Dedifferentiated amniotic fluid mesenchymal stem cell (primary cell): ENCODE measurements around the gene TMEM61.

Experiments used
- DNase-seq: peaks from one replicate; pipeline ENCODE4 v3.0.0-alpha.2; 2016; ENCODE audit errors: extremely low spot score

The TMEM61 gene

DNA sequence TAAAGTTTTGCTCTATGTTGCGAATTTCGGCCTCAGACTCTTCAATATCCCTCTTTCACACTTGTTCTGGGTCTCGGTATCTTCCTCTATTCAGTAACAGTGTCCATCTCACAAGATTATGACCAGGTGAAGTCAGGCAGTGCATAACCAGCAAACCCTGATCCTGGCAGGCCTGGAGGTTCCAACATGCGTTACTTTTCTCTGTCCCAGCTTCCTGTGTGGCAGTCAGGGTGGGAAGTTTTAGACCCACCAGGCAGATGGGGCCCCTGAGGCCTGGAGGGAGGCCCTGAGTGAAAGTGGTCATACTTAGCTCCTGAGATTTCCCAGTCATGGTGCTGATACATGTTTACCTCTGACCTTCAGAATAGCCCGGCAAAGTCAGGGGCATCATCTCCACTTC, 5.1 kb downstream of the TMEM61 start:
- DNase-seq: no peak

GRCh38 chr1:54986025-54986424, 5.6 kb downstream of the TMEM61 start:
- no peak for DNase-seq

DNA sequence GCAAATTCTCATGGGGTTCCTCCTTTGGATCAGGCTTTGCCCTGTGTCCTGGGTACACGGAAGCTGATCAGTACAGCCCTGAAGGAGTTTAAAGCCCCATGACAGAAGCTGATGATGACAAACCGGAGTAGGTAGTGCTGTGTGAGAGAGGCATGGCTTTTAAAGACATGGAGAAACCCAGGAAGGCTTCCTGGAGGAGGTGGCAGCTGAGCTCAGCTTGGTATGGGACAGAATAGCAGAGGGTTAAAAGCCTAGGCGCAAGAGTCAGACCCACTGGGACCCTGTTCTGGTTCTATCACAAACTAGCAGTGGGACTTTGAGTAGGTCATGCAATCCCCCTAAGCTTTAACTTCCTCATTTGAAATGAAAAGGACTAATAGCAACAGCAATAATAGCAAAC, 6.1 kb downstream of the TMEM61 start:
- DNase-seq: no peak

- DNase-seq: no peak
Measured at GRCh38 chr1:54987427-54987826, 7.0 kb downstream of the TMEM61 start.

- DNase-seq: peak; percentile 23
Measured at GRCh38 chr1:54987919-54988705, 7.7 kb downstream of the TMEM61 start.

GRCh38 chr1:54988975-54989374, 8.5 kb downstream of the TMEM61 start:
- no peak for DNase-seq

GRCh38 chr1:54989473-54989872, 9.0 kb downstream of the TMEM61 start:
- no peak for DNase-seq

DNA sequence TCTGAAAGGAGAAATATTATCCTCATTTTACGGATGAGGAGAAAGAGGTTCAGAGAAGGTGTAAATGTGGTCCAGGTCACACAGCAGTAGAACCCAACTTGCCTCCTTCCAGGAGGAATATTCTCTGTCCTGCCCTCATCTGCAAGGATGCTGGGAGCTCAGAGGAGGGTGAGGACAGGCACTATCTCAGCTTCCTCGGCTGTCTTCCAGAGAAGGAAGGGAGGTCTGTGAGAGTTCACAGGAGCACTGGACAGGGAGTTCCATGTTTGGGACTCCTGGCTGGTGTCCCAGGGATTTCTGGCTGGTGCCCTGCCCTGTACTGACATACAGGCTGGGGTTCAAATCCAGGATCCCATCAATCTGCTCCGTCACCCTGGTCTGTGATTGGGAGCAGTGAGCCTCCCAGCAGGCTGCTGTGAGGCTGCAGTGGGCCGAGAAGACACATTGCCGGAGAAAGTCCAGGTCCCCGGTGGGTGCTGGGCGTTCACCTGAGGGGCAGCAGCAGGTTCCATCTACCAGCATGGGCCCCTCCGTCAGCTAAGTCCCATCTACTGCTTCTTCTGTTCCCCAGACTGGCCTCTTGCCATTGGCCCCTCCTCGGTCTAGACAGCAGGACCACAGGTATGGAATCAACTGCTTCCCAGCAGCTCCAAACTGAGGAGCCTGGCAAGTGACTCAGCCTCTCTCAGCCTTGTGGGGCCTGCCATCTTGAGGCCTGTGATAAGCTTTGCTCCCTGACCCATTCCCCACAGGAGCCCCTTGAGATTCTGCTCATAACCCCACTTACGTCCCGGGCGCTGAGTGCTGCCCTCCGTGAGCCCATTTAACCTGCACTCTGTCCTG, 9.8 kb downstream of the TMEM61 start:
- no peak for DNase-seq

GRCh38 chr1:54990916-54991315, 10.5 kb downstream of the TMEM61 start:
- no peak for DNase-seq

- DNase-seq: no peak
Measured at GRCh38 chr1:54991939-54992338, 11.5 kb downstream of the TMEM61 start.

- DNase-seq: no peak
Measured at GRCh38 chr1:54993140-54993539, 12.7 kb downstream of the TMEM61 start.

GRCh38 chr1:54994355-54994990, 14.0 kb downstream of the TMEM61 start:
- DNase-seq: no peak

GRCh38 chr1:54995013-54995760, 14.8 kb downstream of the TMEM61 start:
- no peak for DNase-seq

DNA sequence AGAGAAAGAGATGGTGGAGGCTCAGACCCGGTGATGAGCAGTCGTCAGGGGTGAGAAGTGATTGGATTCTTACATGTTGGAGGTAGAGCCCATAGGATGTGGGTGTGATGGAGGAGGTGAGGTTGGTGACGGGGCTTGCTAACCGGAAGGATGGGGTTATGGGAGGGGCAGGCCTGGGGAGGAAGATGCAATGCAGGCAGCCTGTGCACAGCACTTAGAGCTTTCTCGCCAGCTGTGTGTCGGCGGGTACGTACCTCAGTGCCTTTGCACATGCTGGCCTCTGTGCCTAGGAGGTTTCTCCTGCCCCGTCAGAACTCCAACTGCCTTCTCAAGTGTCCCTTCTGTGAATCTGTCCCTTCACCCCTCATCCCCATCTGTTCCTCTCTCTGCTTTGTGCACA, 15.4 kb downstream of the TMEM61 start:
- DNase-seq: no peak

GRCh38 chr1:54996359-54996868, 16.0 kb downstream of the TMEM61 start:
- DNase-seq: no peak

- no peak for DNase-seq
Measured at GRCh38 chr1:54996869-54997710, 16.7 kb downstream of the TMEM61 start.

DNA sequence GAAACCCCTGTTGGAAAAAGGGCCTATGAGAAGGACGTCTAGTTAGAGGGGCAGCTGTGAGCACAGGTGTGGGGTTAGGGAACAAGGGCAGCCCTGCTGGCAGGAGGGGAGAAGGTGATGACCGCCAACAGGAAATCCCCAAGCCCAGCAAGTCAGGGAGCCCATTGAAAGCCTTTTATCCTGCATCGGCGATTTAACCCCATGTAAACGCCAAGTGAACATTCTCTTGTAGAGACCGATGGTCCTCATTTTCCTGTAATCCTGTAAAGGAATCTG, 17.2 kb downstream of the TMEM61 start:
- DNase-seq: no peak

DNA sequence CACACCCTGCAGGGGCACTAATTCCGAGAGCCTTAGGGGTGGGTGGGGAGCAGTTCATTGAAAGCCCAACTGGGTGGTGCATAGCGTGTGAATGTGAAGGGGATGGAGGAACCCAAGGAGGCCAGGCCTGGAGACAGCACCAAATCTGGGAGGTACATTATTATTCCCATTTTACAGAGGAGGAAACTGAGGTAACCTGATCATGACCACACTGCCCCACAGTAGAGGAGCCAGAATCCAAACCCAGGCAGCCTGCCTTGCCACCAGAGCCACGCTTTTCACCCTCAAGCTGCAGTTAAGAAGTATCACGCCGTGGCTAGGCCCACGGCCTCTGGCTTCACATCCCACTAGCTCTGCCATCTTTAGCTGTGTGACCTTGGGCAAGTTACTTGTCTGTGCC, 17.7 kb downstream of the TMEM61 start:
- no peak for DNase-seq

- DNase-seq: no peak
Measured at GRCh38 chr1:54998677-54999076, 18.2 kb downstream of the TMEM61 start, which contains the start of gene BSND. Gene BSND, plus strand, starts transcription at chr1:54998933. Its CDS starts 254 bp downstream, at chr1:54999187.

DNA sequence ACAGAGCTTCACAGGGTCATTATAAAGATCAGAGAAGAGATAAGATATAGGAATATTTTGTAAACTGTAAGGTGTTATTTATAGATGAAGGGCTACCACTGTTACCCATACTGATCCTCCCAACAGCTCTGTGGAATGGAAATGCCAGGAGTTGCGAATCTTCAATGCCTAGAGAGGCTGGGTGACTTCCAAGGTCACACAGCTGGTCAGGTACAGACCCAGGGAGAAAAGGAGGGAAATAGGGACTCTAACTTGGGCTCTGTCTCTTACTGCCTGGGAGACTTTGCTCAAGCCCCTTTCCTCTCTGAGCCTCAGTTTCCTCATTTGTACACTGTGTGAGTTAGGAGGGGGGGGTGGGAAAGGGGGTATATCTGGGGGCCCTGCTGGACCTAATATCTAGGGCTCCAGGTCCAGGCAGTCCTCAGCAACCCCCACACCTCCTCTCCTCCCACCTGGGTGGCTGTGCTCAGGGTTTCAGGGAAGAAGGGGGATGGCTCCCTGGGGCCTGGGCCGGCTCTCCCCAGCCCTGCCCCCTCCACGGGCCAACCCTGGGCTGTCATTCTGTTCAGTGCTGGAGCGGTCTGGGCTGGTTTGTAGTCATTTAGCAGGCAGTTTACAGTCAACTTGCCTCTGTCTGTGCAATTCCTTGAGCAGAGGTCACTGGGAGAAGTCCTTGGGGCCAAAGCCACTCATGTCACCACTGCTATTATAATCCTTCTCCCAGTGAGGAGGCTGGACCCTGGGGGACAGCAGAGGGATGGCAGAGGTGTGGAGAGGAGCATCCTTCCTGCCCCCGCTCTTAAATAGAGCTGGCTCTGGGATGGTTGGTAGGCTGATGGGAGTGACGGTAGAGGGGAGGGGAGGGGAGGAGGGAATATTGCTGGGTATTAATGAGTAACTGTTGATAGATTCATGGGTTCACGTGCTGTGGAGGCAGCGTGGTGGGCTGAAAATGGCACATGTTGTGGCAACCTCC, 20.0 kb downstream of the TMEM61 start:
- DNase-seq: no peak
